PFSK-1 (cell line): ENCODE measurements around the gene APOO.

Experiments
- FOXP2 ChIP-seq: optimal IDR thresholded peaks from 2 replicates; pipeline ENCODE3; 2011; ENCODE audit warnings: borderline replicate concordance, control low read depth, inconsistent platforms; ENCODE audit not compliant: insufficient read depth; ENCODE audit errors: extremely low read length, extremely low read depth
- POLR2AphosphoS5 ChIP-seq: IDR thresholded peaks from 2 replicates; pipeline ENCODE4 v1.6.1; 2012; ENCODE audit warnings: low read depth, mild to moderate bottlenecking, control low read depth, low read length, moderate library complexity
- REST ChIP-seq, 2 experiments: IDR thresholded peaks; 2 replicates each; pipeline versions ENCODE4 v1.6.1 to v1.8.0; 2011 to 2012; ENCODE audit warnings: low read depth in 2 of 2, low read length in 2 of 2, control low read depth in 1 of 2, inconsistent platforms in 1 of 2, mild to moderate bottlenecking in 1 of 2, moderate library complexity in 1 of 2; ENCODE audit not compliant: insufficient read depth in 1 of 2
- SIN3A ChIP-seq: IDR thresholded peaks from 2 replicates; pipeline ENCODE4 v1.6.1; 2012; ENCODE audit warnings: mild to moderate bottlenecking, low read length, moderate library complexity, borderline replicate concordance; ENCODE audit not compliant: insufficient read depth
- TAF1 ChIP-seq: IDR thresholded peaks from 2 replicates; pipeline ENCODE4 v1.6.1; 2012; ENCODE audit warnings: low read length, control low read depth, borderline replicate concordance; ENCODE audit not compliant: insufficient read depth

The APOO gene

DNA sequence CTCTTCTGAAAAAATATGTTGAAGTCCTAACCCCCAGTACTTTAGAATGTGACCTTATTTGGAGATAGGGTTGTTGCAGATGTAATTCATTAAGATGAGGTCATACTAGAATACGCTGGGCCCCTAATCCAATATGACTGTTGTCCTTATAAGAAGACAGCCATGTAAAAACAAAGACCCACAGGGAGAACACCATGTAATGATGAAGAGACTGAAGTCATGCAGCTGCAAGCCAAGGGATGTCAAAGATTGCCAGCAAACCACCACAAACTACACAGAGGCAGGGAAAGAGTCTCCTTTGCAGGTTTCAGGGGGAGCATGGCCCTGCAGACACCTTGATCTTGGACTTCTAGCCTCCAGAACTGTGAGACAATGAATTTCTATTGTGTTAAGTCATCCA is 37.5 kb upstream of the APOO start:
- no peak for TF ChIP-seq FOXP2
- no peak for TF ChIP-seq TAF1
- no peak for TF ChIP-seq POLR2AphosphoS5
- TF ChIP-seq SIN3A = no peak
- TF ChIP-seq REST (IDR thresholded peaks at IDR 0.05; ENCODE audit: insufficient read depth in 1 of 2, low read depth in 2 of 2, low read length in 2 of 2) = no peak

DNA sequence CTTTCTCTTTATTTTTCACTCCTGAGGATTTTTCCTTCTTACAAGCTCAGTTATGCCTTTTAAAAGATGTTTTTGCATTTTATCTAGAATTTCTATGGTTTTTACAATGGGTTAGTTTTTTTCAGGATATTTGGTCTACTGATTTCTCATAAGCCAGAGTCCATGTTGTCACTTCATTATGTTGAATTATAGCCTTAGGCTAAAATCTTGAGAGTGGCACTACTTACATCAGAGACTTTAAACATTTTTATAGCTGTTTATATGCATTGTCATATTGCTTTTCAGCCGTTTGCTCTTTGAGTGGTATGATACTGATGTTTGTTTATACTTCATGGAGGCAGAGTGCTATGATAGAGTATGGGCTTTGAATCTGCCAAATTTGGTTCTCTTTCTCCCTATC is 36.5 kb upstream of the APOO start:
- TF ChIP-seq TAF1 (no peak), POLR2AphosphoS5 (no peak)

DNA sequence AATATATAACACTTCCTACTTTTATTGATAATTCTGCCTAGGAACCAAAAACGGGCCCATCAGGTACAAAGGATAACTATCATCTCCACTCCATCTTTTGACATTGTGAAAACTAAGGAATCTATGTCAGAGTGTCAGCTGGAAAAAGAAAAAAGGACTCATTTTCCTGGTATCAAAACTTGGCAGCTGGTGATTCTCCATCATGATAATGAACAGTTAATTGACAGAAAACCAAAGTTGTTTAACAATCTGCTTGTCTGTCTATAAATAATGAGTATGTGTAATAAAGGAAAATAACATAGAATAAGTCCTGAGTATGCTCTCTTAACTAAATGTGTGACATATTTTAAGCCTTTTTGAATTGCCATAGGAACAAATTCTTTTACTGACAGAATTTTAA is 31.5 kb upstream of the APOO start:
- TF ChIP-seq FOXP2 (no peak), POLR2AphosphoS5 (no peak), SIN3A (no peak), TAF1 (no peak), REST (IDR thresholded peaks at IDR 0.05; ENCODE audit: insufficient read depth in 1 of 2, low read depth in 2 of 2, low read length in 2 of 2) (no peak)

DNA sequence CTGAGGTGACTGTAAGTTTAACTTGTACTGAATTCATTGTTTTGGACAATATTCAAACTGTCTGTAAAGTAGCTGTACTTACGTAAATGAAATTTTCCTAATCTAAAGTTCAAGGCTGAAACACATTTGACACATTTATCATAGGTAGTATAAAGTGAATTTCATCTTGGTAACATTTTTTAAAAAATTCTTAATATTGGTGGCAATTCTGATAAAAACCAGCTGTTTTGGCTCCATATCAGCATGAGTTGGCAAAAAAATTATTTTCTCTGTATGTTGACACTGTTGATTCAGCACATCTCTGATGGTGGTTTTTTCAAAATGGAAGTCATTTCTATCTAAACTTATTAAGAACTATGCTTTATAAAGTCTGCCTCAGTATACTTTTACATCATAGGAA is 31.0 kb upstream of the APOO start:
- TF ChIP-seq TAF1 (no peak), REST (IDR thresholded peaks at IDR 0.05; ENCODE audit: insufficient read depth in 1 of 2, low read depth in 2 of 2, low read length in 2 of 2) (no peak), SIN3A (no peak), FOXP2 (no peak), POLR2AphosphoS5 (no peak)

- TF ChIP-seq SIN3A = no peak
- TF ChIP-seq POLR2AphosphoS5 = no peak
- TF ChIP-seq FOXP2 = no peak
- no peak for TF ChIP-seq REST (IDR thresholded peaks at IDR 0.05; ENCODE audit: insufficient read depth in 1 of 2, low read depth in 2 of 2, low read length in 2 of 2)
- no peak for TF ChIP-seq TAF1
These were observed 29.4 kb upstream of the APOO start for GRCh38 chrX:23937100-23937499.

DNA sequence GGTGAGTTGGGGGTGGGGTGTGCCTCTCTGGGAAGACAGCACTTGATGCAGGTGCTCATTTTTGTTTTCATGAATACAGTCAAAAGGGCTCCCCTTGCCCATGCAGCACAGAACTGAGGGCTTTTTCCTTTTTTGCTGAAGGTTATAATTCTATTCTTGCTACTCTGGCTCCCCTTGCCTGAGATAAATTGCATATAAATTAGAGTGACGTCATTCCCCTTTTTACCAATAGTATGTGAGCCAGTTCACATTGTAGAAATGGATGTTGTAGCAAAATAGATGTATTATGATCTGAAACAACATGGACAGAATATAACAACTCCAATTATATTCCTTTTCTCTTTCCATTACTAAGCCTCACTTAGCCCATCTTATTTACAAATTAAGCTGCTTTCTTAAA is 28.4 kb upstream of the APOO start:
- TF ChIP-seq FOXP2 (no peak), SIN3A (no peak), TAF1 (no peak)
